ENCODE measurements around the gene ABCA7. TPM values are rescaled to one million over a fixed set of nuclear protein-coding genes. Genes with fewer than 3 reads are reported as not detected.

Gene ABCA7
- total and polyA plus RNA-seq, 2 of the 13 experiments (the other 11 are each of a cell fraction or from before 2014, with no cell fraction given) = 4.4 to 32.4 TPM

GRCh38 chr19:1039646-1040475 lies at the start of gene ABCA7 (continued):
- TF ChIP-seq ZSCAN5A (CRISPR knock-in tag; IDR thresholded peaks at IDR 0.05; ENCODE audit: borderline replicate concordance) (no peak), HDAC1 (CRISPR knock-in tag; IDR thresholded peaks at IDR 0.05) (peak; percentile 53; the same call in 1 of the 2 replicates), HNF1B (CRISPR knock-in tag; IDR thresholded peaks at IDR 0.05) (peak; percentile 72; the same call in 1 of the 2 replicates), SMYD3 (CRISPR knock-in tag; IDR thresholded peaks at IDR 0.05) (no peak), ARNT2 (CRISPR knock-in tag; IDR thresholded peaks at IDR 0.05; ENCODE audit: low read depth) (peak; percentile 41; the same call in 1 of the 2 replicates), TEAD3 (CRISPR knock-in tag; optimal IDR thresholded peaks at IDR 0.05; ENCODE audit: borderline replicate concordance) (no peak), CERS6 (CRISPR knock-in tag; IDR thresholded peaks at IDR 0.05) (no peak), POLR2G (IDR thresholded peaks at IDR 0.05; ENCODE audit: low read depth, low read length) (peak; percentile 73), DR1 (CRISPR knock-in tag; IDR thresholded peaks at IDR 0.05) (no peak), ZNF143 (CRISPR knock-in tag; IDR thresholded peaks at IDR 0.05) (no peak; the same call in 1 of the 2 replicates), ZNF572 (CRISPR knock-in tag; IDR thresholded peaks at IDR 0.05) (no peak), ZNF672 (CRISPR knock-in tag; IDR thresholded peaks at IDR 0.05) (no peak), ZNF619 (CRISPR knock-in tag; IDR thresholded peaks at IDR 0.05) (no peak), CBX2 (IDR thresholded peaks at IDR 0.05; ENCODE audit: low read depth, low read length) (no peak), CBX2 (CRISPR knock-in tag; IDR thresholded peaks at IDR 0.05; ENCODE audit: low read depth) (no peak), YY1 (IDR thresholded peaks at IDR 0.05; ENCODE audit: insufficient read depth, insufficient replicate concordance, low read depth, low read length) (no peak), ZBTB8A (CRISPR knock-in tag; IDR thresholded peaks at IDR 0.05; ENCODE audit: borderline replicate concordance, low read depth) (no peak), CBX1 (IDR thresholded peaks at IDR 0.05; ENCODE audit: low read depth) (no peak), CENPT (CRISPR knock-in tag; IDR thresholded peaks at IDR 0.05; ENCODE audit: low read depth) (no peak), RBFOX2 (IDR thresholded peaks at IDR 0.05; ENCODE audit: low read depth, low read length) (peak; percentile 73), SNRNP70 (IDR thresholded peaks at IDR 0.05; ENCODE audit: low read depth, low read length) (no peak), KDM2A (CRISPR knock-in tag; IDR thresholded peaks at IDR 0.05; ENCODE audit: borderline replicate concordance, low read depth) (peak; percentile 99), ATF1 (CRISPR knock-in tag; IDR thresholded peaks at IDR 0.05) (no peak), ZNF773 (CRISPR knock-in tag; IDR thresholded peaks at IDR 0.05; ENCODE audit: borderline replicate concordance) (no peak), GATA4 (IDR thresholded peaks at IDR 0.05; ENCODE audit: borderline replicate concordance, low read depth) (no peak)
- TF ChIP-seq, protein P1, sequence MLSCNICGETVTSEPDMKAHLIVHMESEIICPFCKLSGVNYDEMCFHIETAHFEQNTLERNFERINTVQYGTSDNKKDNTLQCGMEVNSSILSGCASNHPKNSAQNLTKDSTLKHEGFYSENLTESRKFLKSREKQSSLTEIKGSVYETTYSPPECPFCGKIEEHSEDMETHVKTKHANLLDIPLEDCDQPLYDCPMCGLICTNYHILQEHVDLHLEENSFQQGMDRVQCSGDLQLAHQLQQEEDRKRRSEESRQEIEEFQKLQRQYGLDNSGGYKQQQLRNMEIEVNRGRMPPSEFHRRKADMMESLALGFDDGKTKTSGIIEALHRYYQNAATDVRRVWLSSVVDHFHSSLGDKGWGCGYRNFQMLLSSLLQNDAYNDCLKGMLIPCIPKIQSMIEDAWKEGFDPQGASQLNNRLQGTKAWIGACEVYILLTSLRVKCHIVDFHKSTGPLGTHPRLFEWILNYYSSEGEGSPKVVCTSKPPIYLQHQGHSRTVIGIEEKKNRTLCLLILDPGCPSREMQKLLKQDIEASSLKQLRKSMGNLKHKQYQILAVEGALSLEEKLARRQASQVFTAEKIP (CRISPR knock-in tag; IDR thresholded peaks at IDR 0.05; ENCODE audit: borderline replicate concordance) = no peak

Data from HepG2 (cell line).